GM12878 (cell line): ENCODE data around the gene MAP3K1. TPM values are rescaled to one million over a fixed set of nuclear protein-coding genes. Genes with fewer than 3 reads are reported as not detected.
A peak's percentile ranks its signal among the peaks of the same experiment; 100 is the strongest.

ENCODE experiments used
- CHD4 ChIP-seq: fragments of 200-600 bp; sonication (generic); IDR thresholded peaks from 2 replicates; pipeline ENCODE4 v1.6.1; 2016; ENCODE audit warnings: mild to moderate bottlenecking
- CREM ChIP-seq: IDR thresholded peaks from 2 replicates; pipeline ENCODE4 v1.6.1; 2014; ENCODE audit warnings: antibody characterized with exemption, low read depth
- EGR1 ChIP-seq, 2 experiments: IDR thresholded peaks; 1 replicate in 1 of 2; 2 replicates in 1 of 2; pipeline ENCODE4 v1.6.1; 2011 to 2012; ENCODE audit warnings: low read depth in 2 of 2, low read length in 2 of 2, borderline replicate concordance in 1 of 2, mild to moderate bottlenecking in 1 of 2, moderate library complexity in 1 of 2
- FOXM1 ChIP-seq: IDR thresholded peaks from 2 replicates; pipeline ENCODE4 v1.6.1; 2012; ENCODE audit warnings: low read depth, mild to moderate bottlenecking, inconsistent platforms, low read length, moderate library complexity
- GABPA ChIP-seq: IDR thresholded peaks from 2 replicates; pipeline ENCODE4 v1.6.1; 2014; ENCODE audit warnings: antibody characterized with exemption, low read depth, mild to moderate bottlenecking, inconsistent platforms
- GATAD2B ChIP-seq: fragments of 450-650 bp; conservative IDR thresholded peaks from 2 replicates; pipeline ENCODE4 v1.6.1; 2017; ENCODE audit warnings: low read depth, mild to moderate bottlenecking, moderate library complexity
- KDM1A ChIP-seq: fragments of 200-600 bp; sonication (generic); IDR thresholded peaks from 2 replicates; pipeline ENCODE4 v1.6.1; 2016; ENCODE audit warnings: borderline replicate concordance
- KLF5 ChIP-seq: fragments of 450-650 bp; IDR thresholded peaks from 2 replicates; pipeline ENCODE4 v1.6.1; 2014; ENCODE audit warnings: mild to moderate bottlenecking; ENCODE audit not compliant: partially characterized antibody
- NFYB ChIP-seq: IDR thresholded peaks from 2 replicates; pipeline ENCODE4 v1.6.1; 2011; ENCODE audit warnings: low read depth, mild to moderate bottlenecking, low read length, improper control_type of control experiment, moderate library complexity; ENCODE audit not compliant: insufficient read depth
- NR2F1 ChIP-seq: fragments of 450-650 bp; conservative IDR thresholded peaks from 2 replicates; pipeline ENCODE4 v1.6.1; 2017; ENCODE audit warnings: mild to moderate bottlenecking
- POU2F2 ChIP-seq: IDR thresholded peaks from 3 replicates; pipeline ENCODE4 v1.6.1; 2011; ENCODE audit warnings: low read depth, mild to moderate bottlenecking, low read length, borderline replicate concordance
- RELA ChIP-seq: fragments of 450-650 bp; IDR thresholded peaks from 2 replicates; pipeline ENCODE4 v1.8.0; 2014; ENCODE audit warnings: borderline replicate concordance; ENCODE audit not compliant: partially characterized antibody
- STAT1 ChIP-seq: fragments of 450-650 bp; conservative IDR thresholded peaks from 2 replicates; pipeline ENCODE4 v1.6.1; 2014; ENCODE audit warnings: antibody characterized with exemption, mild to moderate bottlenecking
- SUPT20H ChIP-seq: IDR thresholded peaks from 2 replicates; pipeline ENCODE4 v1.6.1; 2011; ENCODE audit warnings: low read depth, mild to moderate bottlenecking, low read length, moderate library complexity, borderline replicate concordance; ENCODE audit not compliant: control insufficient read depth
- TCF7 ChIP-seq: IDR thresholded peaks from 2 replicates; pipeline ENCODE4 v1.6.1; 2014; ENCODE audit warnings: antibody characterized with exemption, borderline replicate concordance
- WRNIP1 ChIP-seq: IDR thresholded peaks from 2 replicates; pipeline ENCODE4 v1.6.1; 2011; ENCODE audit warnings: low read depth, low read length, improper control_type of control experiment, borderline replicate concordance
- ZSCAN29 ChIP-seq: fragments of 450-650 bp; IDR thresholded peaks from 2 replicates; pipeline ENCODE4 v1.6.1; 2017; ENCODE audit warnings: mild to moderate bottlenecking, moderate library complexity
- polyA plus RNA-seq, 11 experiments: library from polyadenylated mRNA; depleted of rRNA in 4 of 11; unstranded in 6 of 11; stranded (reverse) in 5 of 11; fragments of >200 nt; fragmentation: Nextera tagmentation in 4 of 11; fragmentation: Illumina TruSeq in 1 of 11; extraction: Ambion mirVana in 4 of 11; extraction: Trizol in 1 of 11; gene quantifications; 1 replicate in 1 of 11; 2 replicates in 10 of 11; pipeline versions ENCODE4 v1.2.1 to v1.2.3, GENCODE V29; 2011 to 2016; ENCODE audit warnings: inconsistent platforms in 2 of 11, missing spikeins in 2 of 11, low read depth in 1 of 11
- total RNA-seq, 4 experiments: library from RNA; depleted of rRNA in 3 of 4; stranded (reverse); fragments of >200 nt in 3 of 4; fragmentation: Illumina TruSeq in 1 of 4; extraction: Trizol in 1 of 4; gene quantifications; 2 replicates each; pipeline versions ENCODE4 v1.2.1 to v1.2.3, GENCODE V29; 2013 to 2021
- TF ChIP-seq, protein P1 (sequence below): fragments of 450-650 bp; IDR thresholded peaks from 2 replicates; pipeline ENCODE4 v1.6.1; 2017; ENCODE audit warnings: mild to moderate bottlenecking
- TF ChIP-seq, protein P2 (sequence below): fragments of 450-650 bp; IDR thresholded peaks from 2 replicates; pipeline ENCODE4 v1.6.1; 2016; ENCODE audit warnings: mild to moderate bottlenecking
- TF ChIP-seq, protein P3 (sequence below): fragments of 450-650 bp; IDR thresholded peaks from 2 replicates; pipeline ENCODE4 v1.6.1; 2017; ENCODE audit warnings: mild to moderate bottlenecking, moderate library complexity

MAP3K1 gene
- total and polyA plus RNA-seq, 10 of the 15 experiments (the other 5 are each of a cell fraction or from before 2014, with no cell fraction given): 7.5 to 24.6 (median 12.6) TPM

DNA sequence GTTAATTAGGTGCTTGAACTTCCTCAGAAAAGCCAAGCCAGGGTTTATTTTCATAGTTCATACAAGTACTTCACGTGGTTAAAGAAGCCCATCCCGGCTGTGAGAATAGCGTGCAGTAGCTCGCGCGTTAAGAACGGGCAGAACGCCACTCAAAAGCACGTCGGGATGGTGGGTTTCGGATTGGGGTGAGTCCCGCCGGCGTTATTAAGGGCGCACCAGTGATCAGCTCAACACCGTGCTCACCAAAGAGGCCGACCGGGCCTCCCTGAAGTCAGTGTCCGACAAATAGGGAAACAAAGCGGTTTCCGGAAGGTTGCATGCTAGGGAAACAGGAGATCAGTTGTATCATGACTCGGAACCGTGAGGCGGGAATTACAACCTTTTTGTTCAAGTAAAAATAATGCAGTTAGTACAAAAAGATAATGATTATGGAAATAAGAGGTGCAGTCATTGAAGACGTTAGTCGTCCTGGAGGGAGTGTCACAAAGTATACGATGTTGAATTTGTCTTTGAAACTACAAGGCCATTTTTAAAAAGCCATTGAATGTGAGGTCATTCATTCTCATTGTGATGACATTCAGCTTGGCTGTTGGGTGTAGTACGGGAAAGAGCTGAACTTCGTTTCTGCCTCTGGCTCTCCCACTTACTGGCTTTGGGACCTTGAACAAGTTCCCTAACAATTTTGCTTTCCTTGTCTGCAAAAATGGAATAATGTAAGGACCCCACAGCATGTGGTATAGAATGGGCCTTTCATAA lies 95.0 kb downstream of the MAP3K1 start (continued):
- TF ChIP-seq POU2F2 (0 out of 3 replicates have a peak, but pooled peaks have one; percentile 25), WRNIP1 (no peak), NFYB (no peak), RELA (no peak), FOXM1 (peak; percentile 58; the same call in 1 of the 2 replicates), GATAD2B (no peak), TCF7 (no peak), KDM1A (no peak), SUPT20H (no peak), EGR1 (IDR thresholded peaks at IDR 0.05; ENCODE audit: borderline replicate concordance in 1 of 2, low read depth in 2 of 2, low read length in 2 of 2) (no peak), CHD4 (no peak), GABPA (peak; percentile 45; the same call in 1 of the 2 replicates), KLF5 (peak; percentile 47), STAT1 (peak; percentile 78; the same call in 1 of the 2 replicates), NR2F1 (peak; percentile 9), CREM (peak; percentile 20; the same call in 1 of the 2 replicates), ZSCAN29 (no peak)
- TF ChIP-seq, protein P1, sequence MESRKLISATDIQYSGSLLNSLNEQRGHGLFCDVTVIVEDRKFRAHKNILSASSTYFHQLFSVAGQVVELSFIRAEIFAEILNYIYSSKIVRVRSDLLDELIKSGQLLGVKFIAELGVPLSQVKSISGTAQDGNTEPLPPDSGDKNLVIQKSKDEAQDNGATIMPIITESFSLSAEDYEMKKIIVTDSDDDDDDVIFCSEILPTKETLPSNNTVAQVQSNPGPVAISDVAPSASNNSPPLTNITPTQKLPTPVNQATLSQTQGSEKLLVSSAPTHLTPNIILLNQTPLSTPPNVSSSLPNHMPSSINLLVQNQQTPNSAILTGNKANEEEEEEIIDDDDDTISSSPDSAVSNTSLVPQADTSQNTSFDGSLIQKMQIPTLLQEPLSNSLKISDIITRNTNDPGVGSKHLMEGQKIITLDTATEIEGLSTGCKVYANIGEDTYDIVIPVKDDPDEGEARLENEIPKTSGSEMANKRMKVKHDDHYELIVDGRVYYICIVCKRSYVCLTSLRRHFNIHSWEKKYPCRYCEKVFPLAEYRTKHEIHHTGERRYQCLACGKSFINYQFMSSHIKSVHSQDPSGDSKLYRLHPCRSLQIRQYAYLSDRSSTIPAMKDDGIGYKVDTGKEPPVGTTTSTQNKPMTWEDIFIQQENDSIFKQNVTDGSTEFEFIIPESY: no peak
- TF ChIP-seq, protein P2, sequence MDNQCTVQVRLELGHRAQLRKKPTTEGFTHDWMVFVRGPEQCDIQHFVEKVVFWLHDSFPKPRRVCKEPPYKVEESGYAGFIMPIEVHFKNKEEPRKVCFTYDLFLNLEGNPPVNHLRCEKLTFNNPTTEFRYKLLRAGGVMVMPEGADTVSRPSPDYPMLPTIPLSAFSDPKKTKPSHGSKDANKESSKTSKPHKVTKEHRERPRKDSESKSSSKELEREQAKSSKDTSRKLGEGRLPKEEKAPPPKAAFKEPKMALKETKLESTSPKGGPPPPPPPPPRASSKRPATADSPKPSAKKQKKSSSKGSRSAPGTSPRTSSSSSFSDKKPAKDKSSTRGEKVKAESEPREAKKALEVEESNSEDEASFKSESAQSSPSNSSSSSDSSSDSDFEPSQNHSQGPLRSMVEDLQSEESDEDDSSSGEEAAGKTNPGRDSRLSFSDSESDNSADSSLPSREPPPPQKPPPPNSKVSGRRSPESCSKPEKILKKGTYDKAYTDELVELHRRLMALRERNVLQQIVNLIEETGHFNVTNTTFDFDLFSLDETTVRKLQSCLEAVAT: peak; percentile 52; the same call in 1 of the 2 replicates
- TF ChIP-seq, protein P3, sequence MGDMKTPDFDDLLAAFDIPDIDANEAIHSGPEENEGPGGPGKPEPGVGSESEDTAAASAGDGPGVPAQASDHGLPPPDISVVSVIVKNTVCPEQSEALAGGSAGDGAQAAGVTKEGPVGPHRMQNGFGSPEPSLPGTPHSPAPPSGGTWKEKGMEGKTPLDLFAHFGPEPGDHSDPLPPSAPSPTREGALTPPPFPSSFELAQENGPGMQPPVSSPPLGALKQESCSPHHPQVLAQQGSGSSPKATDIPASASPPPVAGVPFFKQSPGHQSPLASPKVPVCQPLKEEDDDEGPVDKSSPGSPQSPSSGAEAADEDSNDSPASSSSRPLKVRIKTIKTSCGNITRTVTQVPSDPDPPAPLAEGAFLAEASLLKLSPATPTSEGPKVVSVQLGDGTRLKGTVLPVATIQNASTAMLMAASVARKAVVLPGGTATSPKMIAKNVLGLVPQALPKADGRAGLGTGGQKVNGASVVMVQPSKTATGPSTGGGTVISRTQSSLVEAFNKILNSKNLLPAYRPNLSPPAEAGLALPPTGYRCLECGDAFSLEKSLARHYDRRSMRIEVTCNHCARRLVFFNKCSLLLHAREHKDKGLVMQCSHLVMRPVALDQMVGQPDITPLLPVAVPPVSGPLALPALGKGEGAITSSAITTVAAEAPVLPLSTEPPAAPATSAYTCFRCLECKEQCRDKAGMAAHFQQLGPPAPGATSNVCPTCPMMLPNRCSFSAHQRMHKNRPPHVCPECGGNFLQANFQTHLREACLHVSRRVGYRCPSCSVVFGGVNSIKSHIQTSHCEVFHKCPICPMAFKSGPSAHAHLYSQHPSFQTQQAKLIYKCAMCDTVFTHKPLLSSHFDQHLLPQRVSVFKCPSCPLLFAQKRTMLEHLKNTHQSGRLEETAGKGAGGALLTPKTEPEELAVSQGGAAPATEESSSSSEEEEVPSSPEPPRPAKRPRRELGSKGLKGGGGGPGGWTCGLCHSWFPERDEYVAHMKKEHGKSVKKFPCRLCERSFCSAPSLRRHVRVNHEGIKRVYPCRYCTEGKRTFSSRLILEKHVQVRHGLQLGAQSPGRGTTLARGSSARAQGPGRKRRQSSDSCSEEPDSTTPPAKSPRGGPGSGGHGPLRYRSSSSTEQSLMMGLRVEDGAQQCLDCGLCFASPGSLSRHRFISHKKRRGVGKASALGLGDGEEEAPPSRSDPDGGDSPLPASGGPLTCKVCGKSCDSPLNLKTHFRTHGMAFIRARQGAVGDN: peak; percentile 27
